Measurements from ENCODE around the gene EZR. TPM values are rescaled to one million over a fixed set of nuclear protein-coding genes. Genes with fewer than 3 reads are reported as not detected.

EZR gene
- total and polyA plus RNA-seq, 9 of the 15 experiments (the other 6 are each of a cell fraction or from before 2014, with no cell fraction given): 36.5 to 162 (median 104) TPM

GRCh38 chr6:158825038-158825950 lies 6.1 kb upstream of the EZR start (continued):
- TF ChIP-seq, protein P1, sequence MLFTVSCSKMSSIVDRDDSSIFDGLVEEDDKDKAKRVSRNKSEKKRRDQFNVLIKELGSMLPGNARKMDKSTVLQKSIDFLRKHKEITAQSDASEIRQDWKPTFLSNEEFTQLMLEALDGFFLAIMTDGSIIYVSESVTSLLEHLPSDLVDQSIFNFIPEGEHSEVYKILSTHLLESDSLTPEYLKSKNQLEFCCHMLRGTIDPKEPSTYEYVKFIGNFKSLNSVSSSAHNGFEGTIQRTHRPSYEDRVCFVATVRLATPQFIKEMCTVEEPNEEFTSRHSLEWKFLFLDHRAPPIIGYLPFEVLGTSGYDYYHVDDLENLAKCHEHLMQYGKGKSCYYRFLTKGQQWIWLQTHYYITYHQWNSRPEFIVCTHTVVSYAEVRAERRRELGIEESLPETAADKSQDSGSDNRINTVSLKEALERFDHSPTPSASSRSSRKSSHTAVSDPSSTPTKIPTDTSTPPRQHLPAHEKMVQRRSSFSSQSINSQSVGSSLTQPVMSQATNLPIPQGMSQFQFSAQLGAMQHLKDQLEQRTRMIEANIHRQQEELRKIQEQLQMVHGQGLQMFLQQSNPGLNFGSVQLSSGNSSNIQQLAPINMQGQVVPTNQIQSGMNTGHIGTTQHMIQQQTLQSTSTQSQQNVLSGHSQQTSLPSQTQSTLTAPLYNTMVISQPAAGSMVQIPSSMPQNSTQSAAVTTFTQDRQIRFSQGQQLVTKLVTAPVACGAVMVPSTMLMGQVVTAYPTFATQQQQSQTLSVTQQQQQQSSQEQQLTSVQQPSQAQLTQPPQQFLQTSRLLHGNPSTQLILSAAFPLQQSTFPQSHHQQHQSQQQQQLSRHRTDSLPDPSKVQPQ (CRISPR knock-in tag; IDR thresholded peaks at IDR 0.05; ENCODE audit: borderline replicate concordance): no peak
- TF ChIP-seq DACH1 (IDR thresholded peaks at IDR 0.05; ENCODE audit: partially characterized antibody): peak; percentile 7
- TF ChIP-seq NR2C2 (CRISPR knock-in tag; IDR thresholded peaks at IDR 0.05): no peak
- peak; percentile 43; the same call in 1 of the 2 replicates for TF ChIP-seq NR2C2 (tag; IDR thresholded peaks at IDR 0.05)
- peak in 1 of 2 experiments; percentile 83; a peak in 2 of 4 replicates for TF ChIP-seq FOXA3 (CRISPR knock-in tag; conservative IDR thresholded peaks at IDR 0.05 in 1 of 2, IDR thresholded peaks at IDR 0.05 in 1 of 2)
- TF ChIP-seq, protein P2, sequence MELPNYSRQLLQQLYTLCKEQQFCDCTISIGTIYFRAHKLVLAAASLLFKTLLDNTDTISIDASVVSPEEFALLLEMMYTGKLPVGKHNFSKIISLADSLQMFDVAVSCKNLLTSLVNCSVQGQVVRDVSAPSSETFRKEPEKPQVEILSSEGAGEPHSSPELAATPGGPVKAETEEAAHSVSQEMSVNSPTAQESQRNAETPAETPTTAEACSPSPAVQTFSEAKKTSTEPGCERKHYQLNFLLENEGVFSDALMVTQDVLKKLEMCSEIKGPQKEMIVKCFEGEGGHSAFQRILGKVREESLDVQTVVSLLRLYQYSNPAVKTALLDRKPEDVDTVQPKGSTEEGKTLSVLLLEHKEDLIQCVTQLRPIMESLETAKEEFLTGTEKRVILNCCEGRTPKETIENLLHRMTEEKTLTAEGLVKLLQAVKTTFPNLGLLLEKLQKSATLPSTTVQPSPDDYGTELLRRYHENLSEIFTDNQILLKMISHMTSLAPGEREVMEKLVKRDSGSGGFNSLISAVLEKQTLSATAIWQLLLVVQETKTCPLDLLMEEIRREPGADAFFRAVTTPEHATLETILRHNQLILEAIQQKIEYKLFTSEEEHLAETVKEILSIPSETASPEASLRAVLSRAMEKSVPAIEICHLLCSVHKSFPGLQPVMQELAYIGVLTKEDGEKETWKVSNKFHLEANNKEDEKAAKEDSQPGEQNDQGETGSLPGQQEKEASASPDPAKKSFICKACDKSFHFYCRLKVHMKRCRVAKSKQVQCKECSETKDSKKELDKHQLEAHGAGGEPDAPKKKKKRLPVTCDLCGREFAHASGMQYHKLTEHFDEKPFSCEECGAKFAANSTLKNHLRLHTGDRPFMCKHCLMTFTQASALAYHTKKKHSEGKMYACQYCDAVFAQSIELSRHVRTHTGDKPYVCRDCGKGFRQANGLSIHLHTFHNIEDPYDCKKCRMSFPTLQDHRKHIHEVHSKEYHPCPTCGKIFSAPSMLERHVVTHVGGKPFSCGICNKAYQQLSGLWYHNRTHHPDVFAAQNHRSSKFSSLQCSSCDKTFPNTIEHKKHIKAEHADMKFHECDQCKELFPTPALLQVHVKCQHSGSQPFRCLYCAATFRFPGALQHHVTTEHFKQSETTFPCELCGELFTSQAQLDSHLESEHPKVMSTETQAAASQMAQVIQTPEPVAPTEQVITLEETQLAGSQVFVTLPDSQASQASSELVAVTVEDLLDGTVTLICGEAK (IDR thresholded peaks at IDR 0.05): no peak
- TF ChIP-seq, protein P2 (CRISPR knock-in tag; IDR thresholded peaks at IDR 0.05): no peak
- TF ChIP-seq CHD2 (IDR thresholded peaks at IDR 0.05; ENCODE audit: low read depth, low read length): no peak
- no peak for TF ChIP-seq YBX1 (IDR thresholded peaks at IDR 0.05)
- no peak for TF ChIP-seq ZBTB33 (CRISPR knock-in tag; IDR thresholded peaks at IDR 0.05)
- peak; percentile 48; the same call in 1 of the 2 replicates for TF ChIP-seq EHMT2 (IDR thresholded peaks at IDR 0.05)
- TF ChIP-seq ZNF197 (CRISPR knock-in tag; IDR thresholded peaks at IDR 0.05; ENCODE audit: low read depth): no peak
